GM19193 (cell line): ENCODE measurements around the gene SLC18B1.

Experiments used
- POLR2A ChIP-seq: IDR thresholded peaks from 4 replicates; pipeline ENCODE4 v1.6.1; 2011; ENCODE audit not compliant: insufficient read depth, insufficient read length; ENCODE audit errors: extremely low read depth

SLC18B1 gene

DNA sequence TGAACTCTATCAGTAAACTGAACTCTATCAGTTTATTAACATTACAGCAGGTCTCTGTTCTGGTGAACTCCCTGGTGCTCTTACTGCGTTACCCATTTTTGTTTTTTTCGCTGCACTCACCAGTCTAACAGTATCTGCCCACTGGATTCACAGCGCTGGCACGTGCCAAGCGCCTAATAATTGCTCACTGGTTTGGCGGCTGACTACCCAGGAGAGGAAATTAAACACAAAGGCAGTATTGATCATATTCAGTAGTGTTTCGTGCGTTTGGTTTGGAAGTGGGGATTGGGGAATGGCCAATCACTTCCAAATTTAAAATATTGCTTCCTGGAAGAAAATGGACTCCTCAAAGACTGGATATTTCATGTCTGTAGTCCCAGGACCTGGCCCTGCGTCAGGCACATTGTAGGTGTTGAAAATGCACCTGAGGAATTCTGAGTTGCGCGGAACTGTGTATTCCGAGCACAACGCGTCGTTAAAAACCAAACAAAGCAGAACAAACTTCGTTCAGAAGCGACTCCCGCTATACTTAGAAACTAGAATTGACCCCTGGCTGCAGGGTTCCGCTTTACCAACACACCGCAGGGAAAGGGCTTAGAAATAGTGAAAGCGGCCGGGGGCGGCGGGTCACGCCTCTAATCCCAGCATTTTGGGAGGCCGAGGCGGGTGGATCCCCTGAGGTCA is 14.9 kb upstream of the SLC18B1 start:
- no peak for TF ChIP-seq POLR2A

DNA sequence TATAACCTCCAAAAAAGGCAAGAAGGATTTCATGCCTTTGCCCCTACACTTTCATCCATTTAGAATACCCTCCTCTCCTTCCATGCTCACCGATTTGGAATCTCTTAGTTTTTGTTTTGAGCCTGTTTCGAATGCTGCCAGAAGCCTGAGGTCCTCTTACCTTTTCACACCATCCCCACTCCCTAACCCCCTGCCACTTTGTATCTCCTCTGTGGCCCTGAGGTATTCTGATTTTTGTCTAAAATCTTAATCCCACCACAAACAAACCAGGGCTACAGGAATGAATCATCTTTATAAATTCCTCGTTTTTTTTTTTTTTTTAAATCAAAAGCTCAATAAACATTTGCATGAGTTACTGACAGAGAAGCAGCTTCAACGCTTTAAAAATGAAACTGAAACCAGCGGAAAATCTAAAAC is 14.3 kb upstream of the SLC18B1 start:
- TF ChIP-seq POLR2A: no peak

DNA sequence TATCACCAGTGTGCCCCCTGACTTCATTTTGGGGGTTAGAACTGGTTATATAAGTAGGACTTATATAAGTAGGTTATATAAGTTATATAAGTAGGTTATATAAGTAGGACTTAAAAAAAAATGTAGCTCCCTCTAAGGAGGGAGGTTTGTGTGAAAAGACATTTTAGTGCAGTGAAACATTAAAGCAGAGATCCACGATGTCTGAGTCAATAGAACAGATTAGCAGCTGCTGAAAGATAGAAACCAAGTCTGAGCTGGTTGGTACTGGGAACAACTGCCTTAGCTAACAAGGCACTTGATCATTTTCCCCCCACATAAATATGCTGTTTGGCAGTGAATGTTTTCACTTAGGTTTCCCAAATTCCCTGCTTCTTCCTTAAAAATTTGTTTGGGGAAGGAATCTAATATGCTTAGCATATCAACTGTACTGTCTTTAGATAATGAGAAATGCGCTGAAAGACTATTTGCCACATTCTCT is 13.9 kb upstream of the SLC18B1 start:
- no peak for TF ChIP-seq POLR2A

DNA sequence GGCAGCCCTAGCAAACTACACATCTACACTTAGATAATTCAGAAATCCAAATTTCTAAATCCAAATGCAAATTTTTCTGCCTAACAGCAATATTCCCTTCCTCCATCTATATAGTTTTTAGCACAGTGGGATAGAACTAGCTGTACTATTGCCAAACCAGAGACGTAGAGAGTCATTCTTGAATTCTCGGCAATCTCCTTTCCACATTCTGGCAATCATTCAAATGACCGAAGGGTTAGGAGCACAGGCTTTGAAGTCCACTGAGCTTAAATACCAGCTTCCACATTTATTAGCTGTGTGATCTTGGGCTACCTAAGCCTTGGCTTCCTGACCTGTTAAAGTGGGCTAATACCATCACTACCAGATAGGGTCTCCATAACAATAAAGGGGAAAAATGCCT is 12.8 kb upstream of the SLC18B1 start:
- TF ChIP-seq POLR2A: no peak

DNA sequence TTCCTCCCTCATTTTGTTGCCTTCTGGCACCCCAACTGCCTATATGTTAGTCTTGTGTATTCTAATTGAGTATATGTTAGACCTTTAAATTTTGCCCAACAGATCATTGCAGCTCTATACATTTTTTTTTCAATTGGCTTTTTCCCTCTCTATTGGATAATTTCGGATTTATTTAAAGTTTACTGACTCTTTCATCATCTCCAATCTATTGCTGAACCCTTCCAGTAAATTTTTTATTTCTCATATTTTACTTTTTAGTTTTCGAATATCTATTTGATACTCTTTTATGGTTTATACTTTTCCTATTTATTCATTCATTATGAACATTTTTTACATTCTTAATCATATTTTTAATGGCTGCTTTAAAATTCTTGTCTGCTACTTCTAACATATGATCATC is 7.1 kb upstream of the SLC18B1 start:
- TF ChIP-seq POLR2A: no peak

DNA sequence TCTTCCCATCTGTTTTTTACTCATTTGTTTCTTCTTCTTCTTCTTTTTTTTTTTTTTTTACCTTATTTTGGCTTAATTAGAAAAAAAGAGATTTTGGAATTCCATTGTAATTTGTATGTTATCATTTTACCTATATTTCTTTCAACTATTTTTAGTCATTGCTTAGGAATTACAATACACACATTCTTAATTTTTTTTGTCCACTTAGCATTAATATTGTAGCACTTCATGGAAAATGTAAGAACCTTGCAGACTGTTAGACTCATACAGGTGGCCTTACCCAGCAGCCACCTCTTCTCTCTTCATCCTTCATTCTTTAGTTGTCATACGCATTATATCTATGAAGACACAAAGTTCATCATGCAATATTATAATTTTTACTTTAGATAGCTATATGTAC is 5.8 kb upstream of the SLC18B1 start:
- TF ChIP-seq POLR2A: no peak

DNA sequence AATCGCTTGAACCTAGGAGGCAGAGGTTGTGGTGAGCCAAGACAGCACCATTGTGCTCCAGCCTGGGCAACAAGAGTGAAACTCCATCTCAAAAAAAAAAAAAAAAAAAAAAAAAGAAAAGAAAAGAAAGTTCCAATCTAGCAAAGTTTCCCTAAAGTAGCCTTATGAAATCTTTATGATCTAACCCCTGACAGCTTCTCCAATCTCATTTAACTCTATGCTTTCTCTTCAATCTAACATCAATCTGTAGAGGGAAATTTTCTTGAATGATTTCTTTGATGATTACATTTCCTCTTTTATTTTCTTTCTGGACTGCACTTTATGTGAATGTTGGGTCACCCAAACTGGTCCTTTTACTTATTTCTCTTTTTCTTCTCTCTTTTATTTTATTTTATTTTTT is 2.2 kb upstream of the SLC18B1 start:
- no peak for TF ChIP-seq POLR2A

DNA sequence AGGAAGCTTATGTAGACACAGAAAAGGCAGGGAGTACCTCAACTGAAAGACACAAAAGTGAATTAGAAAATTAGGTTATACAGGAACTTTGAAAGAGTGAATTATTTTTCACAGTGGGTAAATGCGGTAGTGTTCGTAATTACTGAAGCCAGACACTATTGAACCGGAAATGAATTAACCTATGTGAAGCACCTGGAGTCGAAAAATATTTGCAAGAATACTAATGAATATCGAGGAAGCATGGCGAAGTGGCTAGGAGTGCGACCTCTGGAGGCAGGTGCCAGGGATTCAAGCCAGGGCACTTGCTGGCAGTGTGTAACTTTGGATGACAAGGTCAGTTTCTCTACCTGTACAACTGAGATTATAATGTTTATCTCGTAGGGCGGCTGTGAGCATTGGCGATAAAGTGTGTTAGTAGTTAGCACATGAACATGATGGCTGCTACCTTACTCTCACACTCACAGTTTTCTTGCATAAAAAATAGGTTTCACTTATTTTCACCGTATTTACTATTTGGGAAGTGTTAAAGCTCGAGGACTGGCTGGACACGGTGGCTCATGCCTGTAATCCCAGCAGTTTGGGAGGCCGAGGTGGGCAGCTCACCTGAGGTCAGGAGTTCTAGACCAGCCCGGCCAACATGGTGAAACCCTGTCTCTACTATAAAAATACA is 567 bp upstream of the SLC18B1 start:
- no peak for TF ChIP-seq POLR2A

DNA sequence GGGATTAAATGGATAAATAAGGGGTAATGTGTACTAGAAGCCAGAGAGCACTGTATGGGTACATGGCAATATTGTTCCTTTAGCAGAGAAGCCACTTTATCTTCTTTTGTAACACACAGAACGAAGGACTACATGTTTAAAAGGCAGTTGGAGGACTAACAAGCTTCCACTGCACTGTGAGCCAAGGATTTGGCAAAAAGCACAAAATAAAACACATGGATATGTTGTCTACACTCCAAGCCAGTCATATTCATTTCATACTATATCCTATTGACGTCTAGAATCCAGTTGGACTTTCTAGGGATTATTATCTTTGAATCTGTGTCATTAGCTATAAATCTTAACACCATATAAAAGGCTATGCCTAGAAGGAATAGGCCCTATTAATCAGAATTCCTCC is 3.0 kb downstream of the SLC18B1 start:
- TF ChIP-seq POLR2A: no peak

DNA sequence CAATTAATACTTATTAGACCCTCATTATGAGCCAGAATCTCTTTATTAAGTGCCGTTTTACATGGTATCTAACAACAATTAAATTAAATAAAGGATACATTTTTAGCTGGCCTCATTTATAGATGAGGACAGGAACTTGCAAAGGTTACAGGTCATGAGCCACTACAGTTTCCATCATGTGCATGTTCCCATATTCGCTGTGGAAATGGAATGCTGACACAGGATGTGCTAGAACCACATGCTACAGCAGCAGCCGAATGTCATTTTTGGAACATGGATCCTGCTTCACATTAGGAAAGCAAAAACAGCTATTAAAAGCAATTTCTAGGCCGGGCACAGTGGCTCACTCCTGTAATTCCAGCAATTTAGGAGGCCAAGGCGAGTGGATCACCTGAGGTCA is 5.9 kb downstream of the SLC18B1 start:
- no peak for TF ChIP-seq POLR2A

DNA sequence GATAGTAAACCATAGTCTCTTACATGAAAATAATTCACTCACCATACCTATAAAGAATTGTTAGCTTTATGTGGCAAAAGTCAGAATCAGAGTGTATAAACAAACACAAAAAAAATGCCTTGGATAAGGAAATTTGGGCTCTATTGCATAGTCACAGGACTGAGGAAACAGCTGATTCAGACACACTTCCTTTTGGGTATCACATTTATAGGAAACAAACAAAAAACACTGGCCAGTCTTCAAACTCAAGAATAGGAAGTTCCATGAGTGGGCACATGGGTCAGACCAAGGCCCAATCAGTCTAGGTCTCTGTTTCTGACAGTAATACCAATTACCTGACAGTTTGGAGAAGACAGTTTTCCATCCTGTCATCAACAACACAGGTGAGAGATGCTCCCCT is 8.0 kb downstream of the SLC18B1 start:
- TF ChIP-seq POLR2A: no peak

DNA sequence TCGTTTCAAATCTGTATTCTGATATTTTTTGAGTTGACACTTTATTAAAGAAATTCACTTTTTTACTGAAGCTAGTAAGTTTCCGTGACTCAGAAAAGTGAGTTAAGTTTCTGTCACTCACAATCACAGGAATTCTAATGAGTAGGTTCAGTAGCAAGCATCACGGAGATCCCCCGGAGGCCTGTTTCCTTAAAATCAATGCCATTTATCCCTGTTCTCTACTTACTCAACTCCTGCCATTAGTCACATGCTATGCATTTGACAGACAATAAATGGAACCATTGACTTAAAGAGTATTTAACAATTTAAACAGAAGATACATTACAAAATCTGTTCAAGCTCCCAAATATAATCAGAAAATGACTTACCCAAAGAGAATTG is 9.1 kb downstream of the SLC18B1 start:
- no peak for TF ChIP-seq POLR2A

DNA sequence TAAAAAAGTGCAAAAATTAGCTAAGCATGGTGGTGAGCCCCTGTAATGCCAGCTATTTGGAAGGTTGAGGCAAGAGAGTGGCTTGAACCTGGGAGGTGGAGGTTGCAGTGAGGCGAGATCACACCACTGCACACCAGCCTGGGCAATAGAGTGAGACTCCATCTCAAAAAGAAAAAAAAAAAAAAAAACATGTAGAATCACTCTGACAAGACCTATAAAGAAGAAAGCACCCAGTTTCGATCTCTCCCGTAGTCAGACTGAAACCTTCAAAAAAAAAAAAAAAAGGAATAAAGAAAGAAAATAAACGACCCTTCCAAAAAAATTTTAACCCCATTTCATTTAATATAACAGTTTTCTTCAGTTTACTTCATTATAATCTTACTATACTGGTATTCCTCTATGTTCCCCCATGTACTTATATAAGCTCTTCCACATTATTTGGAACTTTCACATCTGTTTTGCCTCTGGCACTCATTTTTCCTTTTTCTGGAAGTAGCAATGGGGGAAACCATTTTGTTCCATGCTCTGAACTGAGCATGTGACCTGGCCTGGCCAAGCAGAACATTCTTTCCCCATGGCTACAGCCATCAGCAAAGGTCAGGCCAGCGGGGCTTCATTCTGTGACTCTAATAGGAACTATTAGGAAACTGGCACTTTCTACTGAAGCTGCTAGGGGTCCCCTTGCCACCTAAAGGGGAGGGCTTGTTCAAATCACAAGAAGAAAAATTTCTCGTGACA is 9.6 kb downstream of the SLC18B1 start:
- TF ChIP-seq POLR2A: no peak

DNA sequence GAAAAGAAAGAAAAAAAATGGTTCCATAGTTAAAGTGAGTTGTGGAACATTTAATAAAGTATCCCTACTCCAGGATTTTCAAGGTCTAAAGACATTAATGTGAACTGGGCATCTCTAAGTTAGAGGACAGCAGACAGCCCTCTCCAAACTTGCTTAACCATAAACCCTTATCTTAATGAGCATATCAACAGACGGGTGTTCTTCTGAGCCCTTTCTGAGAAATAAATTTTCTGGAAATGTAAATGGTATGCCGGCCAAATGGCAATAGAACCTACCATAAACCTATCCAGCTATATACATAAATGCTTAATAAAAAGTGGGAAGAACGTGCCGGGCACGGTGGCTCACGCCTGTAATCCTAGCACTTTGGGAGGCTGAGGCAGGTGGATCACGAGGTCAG is 12.5 kb downstream of the SLC18B1 start:
- no peak for TF ChIP-seq POLR2A

DNA sequence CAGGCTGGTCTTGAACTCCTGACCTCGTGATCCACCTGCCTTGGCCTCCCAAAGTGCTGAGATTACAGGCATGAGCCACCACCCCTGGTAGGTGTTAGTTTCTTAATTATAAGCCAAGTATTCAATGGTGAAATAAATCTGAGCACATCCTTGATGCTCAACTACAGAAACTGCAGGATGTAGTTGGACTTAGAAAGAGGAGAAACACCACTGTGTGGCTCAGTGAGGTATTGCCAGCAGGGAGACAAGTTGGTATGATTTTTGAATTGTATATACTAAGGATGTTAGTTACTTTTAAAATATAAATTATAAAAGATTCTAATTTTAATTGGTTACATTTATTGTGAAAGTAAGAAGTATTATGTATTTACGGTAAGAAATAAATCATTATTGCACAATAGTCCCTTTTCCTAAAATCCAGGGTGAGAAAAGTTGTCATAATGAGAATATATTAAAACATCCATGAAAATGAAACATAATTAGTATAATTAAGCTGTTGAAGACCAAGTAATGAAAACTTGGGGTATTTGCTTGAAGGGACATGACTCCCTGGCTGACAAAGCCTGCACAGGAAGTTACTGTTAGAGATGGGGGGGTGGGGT is 17.6 kb downstream of the SLC18B1 start:
- TF ChIP-seq POLR2A: no peak
